GM10266 (cell line): ENCODE results near the gene COTL1.

ENCODE experiments used
- DNase-seq: peaks from one replicate; pipeline ENCODE4 v3.0.0; 2012; ENCODE audit errors: extremely low spot score
- CTCF ChIP-seq: IDR thresholded peaks from 2 replicates; pipeline ENCODE4 v1.5.1; 2012; ENCODE audit warnings: mild to moderate bottlenecking, low read depth; ENCODE audit not compliant: control insufficient read depth, insufficient read depth; ENCODE audit errors: missing control alignments

The COTL1 gene

DNA sequence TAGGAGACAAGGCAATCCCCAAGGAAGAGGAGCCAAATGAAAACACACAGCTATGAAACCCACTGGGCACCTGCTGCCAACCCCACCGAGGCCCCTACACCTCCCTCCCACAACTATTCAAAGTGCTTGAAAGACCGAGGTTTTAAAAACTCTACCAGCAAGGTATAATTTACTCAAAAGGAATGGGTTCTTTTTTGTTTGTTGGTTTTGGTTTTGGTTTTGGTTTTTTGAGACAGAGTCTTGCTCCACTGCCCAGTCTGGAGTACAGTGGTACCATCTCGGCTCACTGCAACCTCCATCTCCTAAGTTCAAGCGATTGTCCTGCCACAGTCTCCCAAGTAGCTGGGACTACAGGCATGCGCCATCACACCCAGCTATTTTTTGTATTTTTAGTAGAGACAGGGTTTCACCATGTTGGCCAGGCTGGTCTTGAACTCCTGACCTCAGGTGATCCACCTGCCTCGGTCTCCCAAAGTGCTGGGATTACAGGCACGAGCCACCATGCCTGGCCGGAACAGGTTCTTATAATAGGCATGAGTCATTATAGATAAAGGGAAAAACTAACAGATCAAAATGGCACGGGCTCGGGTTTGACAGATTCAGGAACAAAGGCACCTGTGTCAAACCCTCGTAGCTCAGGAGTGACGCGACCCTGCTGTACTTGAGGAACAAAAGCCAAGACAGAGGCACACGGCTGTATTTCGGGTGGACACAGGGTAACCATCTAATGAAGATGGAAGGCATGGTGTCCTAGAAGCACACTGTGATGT, 40.7 kb downstream of the COTL1 start:
- DNase-seq: no peak
- no peak for TF ChIP-seq CTCF

GRCh38 chr16:84575914-84576313, 42.0 kb downstream of the COTL1 start:
- TF ChIP-seq CTCF: no peak
- DNase-seq: no peak

DNA sequence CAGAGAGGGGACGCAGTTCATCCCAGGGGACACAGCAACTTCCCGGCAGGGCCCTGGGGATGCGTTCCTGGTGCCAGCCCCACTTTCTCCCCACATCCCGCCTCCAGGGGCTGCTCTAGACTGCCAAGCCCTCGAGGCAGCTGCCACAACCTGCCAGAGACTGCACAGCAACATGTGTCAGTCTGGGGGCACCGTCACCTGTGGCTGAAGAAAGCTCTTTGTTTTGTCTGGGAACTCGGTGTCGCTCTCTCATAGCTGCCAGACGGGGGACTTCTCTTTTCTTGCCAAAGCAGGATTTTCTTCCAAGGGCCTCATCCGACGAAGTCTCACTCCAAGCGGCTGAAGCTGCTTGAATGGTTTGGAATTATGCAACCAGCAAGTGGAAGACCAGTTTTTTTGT, 43.7 kb downstream of the COTL1 start:
- DNase-seq: no peak
- TF ChIP-seq CTCF: no peak

DNA sequence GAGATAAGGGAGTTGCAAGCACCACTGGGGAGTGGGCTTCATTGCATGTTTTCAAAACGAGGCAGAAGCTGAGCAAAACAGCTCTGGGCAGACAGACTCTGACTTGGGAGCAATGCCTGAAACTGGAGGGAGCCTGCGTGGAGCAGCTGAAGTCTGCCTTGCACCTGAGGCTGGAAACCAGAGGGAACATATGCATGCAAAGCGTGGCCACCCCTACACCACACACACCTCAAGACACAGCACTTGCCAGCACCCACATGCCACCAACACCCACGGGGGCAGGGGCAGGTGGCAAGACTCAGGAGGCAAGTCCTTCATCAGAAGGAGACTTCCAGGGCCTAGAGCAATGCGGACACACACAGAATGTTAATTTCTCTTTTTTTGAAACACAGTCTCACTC, 45.8 kb downstream of the COTL1 start:
- no peak for DNase-seq
- no peak for TF ChIP-seq CTCF

GRCh38 chr16:84571506-84571905, 46.4 kb downstream of the COTL1 start:
- TF ChIP-seq CTCF: no peak
- DNase-seq: no peak

GRCh38 chr16:84570739-84571403, 47.0 kb downstream of the COTL1 start:
- TF ChIP-seq CTCF: no peak
- no peak for DNase-seq

DNA sequence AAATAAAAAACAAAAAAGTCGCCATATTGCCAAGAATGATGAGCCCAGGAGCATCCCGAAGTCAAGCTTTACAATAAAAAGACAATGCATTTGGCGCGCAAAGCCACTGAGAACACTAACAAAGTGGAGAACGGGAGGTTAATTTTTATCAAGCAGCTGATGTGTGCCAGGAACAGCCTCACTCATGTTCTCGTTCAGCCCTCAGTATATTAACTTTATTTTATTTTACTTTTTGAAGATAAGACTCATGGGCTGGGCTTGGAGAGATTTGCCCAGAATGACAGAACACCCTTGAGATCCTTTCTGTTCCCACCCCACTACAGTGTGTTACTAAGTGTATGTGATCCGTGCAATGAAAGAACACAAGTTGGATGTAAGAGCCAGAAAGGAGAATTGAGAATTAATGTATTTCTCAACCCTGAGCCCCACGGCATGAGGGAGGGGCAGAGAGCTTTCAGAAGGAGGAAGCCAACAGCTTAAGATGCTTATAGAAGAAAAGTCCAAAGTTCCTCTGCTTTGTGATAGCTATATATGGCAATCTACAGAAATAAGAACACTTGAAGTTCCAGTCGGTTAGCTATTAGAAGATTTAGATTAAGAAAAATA, 48.4 kb downstream of the COTL1 start:
- no peak for TF ChIP-seq CTCF
- DNase-seq: no peak
